HG02763 (cell line): ENCODE data around the gene TRAPPC1.
"Not testable (repeated sequence)": the region's sequence is repeated elsewhere in the genome, so short reads cannot be mapped to it uniquely, and the experiment has no call there.

ENCODE experiments used
- ATAC-seq: cut with Tn5 transposase; IDR thresholded peaks from one replicate; pipeline ENCODE4 v1.9.1; 2021; ENCODE audit warnings: mild to moderate bottlenecking, moderate library complexity; ENCODE audit not compliant: unreplicated experiment

TRAPPC1 gene

GRCh38 chr17:7931709-7932482, at the start of gene TRAPPC1, which contains the start of gene CNTROB:
TSS of gene TRAPPC1 (minus strand) at chr17:7931946. CDS start at chr17:7931829, 117 bp downstream.
TSS of gene CNTROB (plus strand) at chr17:7932206. CDS start at chr17:7933080, 874 bp downstream.
- peak; percentile 97 for ATAC-seq

- no peak for ATAC-seq
Observed at GRCh38 chr17:7977805-7978204, 46.1 kb upstream of the TRAPPC1 start.

GRCh38 chr17:7977039-7977438, 45.3 kb upstream of the TRAPPC1 start:
- ATAC-seq, result no peak

- no peak for ATAC-seq
Observed at GRCh38 chr17:7974638-7975131, 42.9 kb upstream of the TRAPPC1 start.

- no peak for ATAC-seq
Observed at GRCh38 chr17:7972131-7972785, 40.5 kb upstream of the TRAPPC1 start.

- no peak for ATAC-seq
Observed at GRCh38 chr17:7971651-7972050, 39.9 kb upstream of the TRAPPC1 start.

GRCh38 chr17:7969433-7969832, 37.7 kb upstream of the TRAPPC1 start:
- ATAC-seq, result no peak

GRCh38 chr17:7967751-7968150, 36.0 kb upstream of the TRAPPC1 start:
- no peak for ATAC-seq

GRCh38 chr17:7961421-7961820, 29.7 kb upstream of the TRAPPC1 start:
- ATAC-seq, result no peak

- no peak for ATAC-seq
Observed at GRCh38 chr17:7959503-7960253, 27.9 kb upstream of the TRAPPC1 start.

- ATAC-seq, result no peak
Observed at GRCh38 chr17:7956228-7956965, 24.7 kb upstream of the TRAPPC1 start.

GRCh38 chr17:7955414-7956227, 23.9 kb upstream of the TRAPPC1 start:
- no peak for ATAC-seq

- ATAC-seq, result not testable (repeated sequence)
Observed at GRCh38 chr17:7953266-7953665, 21.5 kb upstream of the TRAPPC1 start.

- ATAC-seq, result no peak
Observed at GRCh38 chr17:7951143-7951792, 19.5 kb upstream of the TRAPPC1 start.

GRCh38 chr17:7950578-7950977, 18.8 kb upstream of the TRAPPC1 start:
- no peak for ATAC-seq

- no peak for ATAC-seq
Observed at GRCh38 chr17:7947651-7948050, 15.9 kb upstream of the TRAPPC1 start.

- ATAC-seq, result no peak
Observed at GRCh38 chr17:7946441-7946840, 14.7 kb upstream of the TRAPPC1 start.

- no peak for ATAC-seq
Observed at GRCh38 chr17:7945651-7946050, 13.9 kb upstream of the TRAPPC1 start.

- ATAC-seq, result no peak
Observed at GRCh38 chr17:7944326-7944725, 12.6 kb upstream of the TRAPPC1 start.
